Measurements from ENCODE around the gene AGAP5. TPM values are rescaled to one million over a fixed set of nuclear protein-coding genes. Genes with fewer than 3 reads are reported as not detected.
A peak's percentile ranks its signal among the peaks of the same experiment; 100 is the strongest.
"Not testable (repeated sequence)": the region's sequence is repeated elsewhere in the genome, so short reads cannot be mapped to it uniquely, and the experiment has no call there.

The AGAP5 gene
- 2.0 and 11.4 TPM in 2 replicates for polyA plus RNA-seq (2014; cell fraction: cytosol; rRNA removed)
- 14.0 and 24.7 TPM in 2 replicates for polyA plus RNA-seq (2014; cell fraction: nucleus; rRNA removed)

GRCh38 chr10:73697675-73698159 is at the start of gene AGAP5:
Gene AGAP5 (minus strand): TSS chr10:73698109. CDS start chr10:73697755, 354 bp downstream.
- not testable (repeated sequence) for DNase-seq (ENCODE audit: low spot score)

GRCh38 chr10:73746721-73747120 is 48.8 kb upstream of the AGAP5 start:
- no peak for DNase-seq (ENCODE audit: low spot score)

GRCh38 chr10:73744664-73744975 is 46.7 kb upstream of the AGAP5 start:
- no peak for DNase-seq (ENCODE audit: low spot score)

GRCh38 chr10:73743905-73744663 is 46.2 kb upstream of the AGAP5 start, which contains the start of gene SEC24C:
Gene SEC24C (plus strand): TSS chr10:73744372. CDS start chr10:73746833, 2,461 bp downstream.
- peak; percentile 98 for DNase-seq (ENCODE audit: low spot score)

GRCh38 chr10:73743327-73743904 is 45.5 kb upstream of the AGAP5 start:
- no peak for DNase-seq (ENCODE audit: low spot score)

- DNase-seq (ENCODE audit: low spot score) = no peak
Observed at GRCh38 chr10:73742454-73742734, 44.5 kb upstream of the AGAP5 start.

- not testable (repeated sequence) for DNase-seq (ENCODE audit: low spot score)
Observed at GRCh38 chr10:73740501-73741254, 42.8 kb upstream of the AGAP5 start.

- DNase-seq (ENCODE audit: low spot score) = no peak
Observed at GRCh38 chr10:73734796-73735305, 36.9 kb upstream of the AGAP5 start.

GRCh38 chr10:73734028-73734720 is 36.3 kb upstream of the AGAP5 start:
- no peak for DNase-seq (ENCODE audit: low spot score)

GRCh38 chr10:73732931-73733623 is 35.2 kb upstream of the AGAP5 start:
- no peak for DNase-seq (ENCODE audit: low spot score)

GRCh38 chr10:73732426-73732825 is 34.5 kb upstream of the AGAP5 start:
- DNase-seq (ENCODE audit: low spot score) = no peak

- no peak for DNase-seq (ENCODE audit: low spot score)
Observed at GRCh38 chr10:73731588-73732375, 33.9 kb upstream of the AGAP5 start.

- peak; percentile 95 for DNase-seq (ENCODE audit: low spot score)
Observed at GRCh38 chr10:73730153-73730906, 32.4 kb upstream of the AGAP5 start.

GRCh38 chr10:73729781-73730152 is 31.9 kb upstream of the AGAP5 start:
- DNase-seq (ENCODE audit: low spot score) = not testable (repeated sequence)

GRCh38 chr10:73723516-73723915 is 25.6 kb upstream of the AGAP5 start:
- no peak for DNase-seq (ENCODE audit: low spot score)

GRCh38 chr10:73720561-73720960 is 22.7 kb upstream of the AGAP5 start:
- DNase-seq (ENCODE audit: low spot score) = not testable (repeated sequence)

GRCh38 chr10:73717556-73717955 is 19.6 kb upstream of the AGAP5 start:
- DNase-seq (ENCODE audit: low spot score) = no peak

GRCh38 chr10:73716251-73716650 is 18.3 kb upstream of the AGAP5 start:
- DNase-seq (ENCODE audit: low spot score) = no peak
